ENCODE data around the gene CTR9. TPM values are rescaled to one million over a fixed set of nuclear protein-coding genes. Genes with fewer than 3 reads are reported as not detected.

Gene CTR9
- total and polyA plus RNA-seq, 9 of the 15 experiments (the other 6 are each of a cell fraction or from before 2014, with no cell fraction given), result 25.4 to 79.3 (median 47.3) TPM

DNA sequence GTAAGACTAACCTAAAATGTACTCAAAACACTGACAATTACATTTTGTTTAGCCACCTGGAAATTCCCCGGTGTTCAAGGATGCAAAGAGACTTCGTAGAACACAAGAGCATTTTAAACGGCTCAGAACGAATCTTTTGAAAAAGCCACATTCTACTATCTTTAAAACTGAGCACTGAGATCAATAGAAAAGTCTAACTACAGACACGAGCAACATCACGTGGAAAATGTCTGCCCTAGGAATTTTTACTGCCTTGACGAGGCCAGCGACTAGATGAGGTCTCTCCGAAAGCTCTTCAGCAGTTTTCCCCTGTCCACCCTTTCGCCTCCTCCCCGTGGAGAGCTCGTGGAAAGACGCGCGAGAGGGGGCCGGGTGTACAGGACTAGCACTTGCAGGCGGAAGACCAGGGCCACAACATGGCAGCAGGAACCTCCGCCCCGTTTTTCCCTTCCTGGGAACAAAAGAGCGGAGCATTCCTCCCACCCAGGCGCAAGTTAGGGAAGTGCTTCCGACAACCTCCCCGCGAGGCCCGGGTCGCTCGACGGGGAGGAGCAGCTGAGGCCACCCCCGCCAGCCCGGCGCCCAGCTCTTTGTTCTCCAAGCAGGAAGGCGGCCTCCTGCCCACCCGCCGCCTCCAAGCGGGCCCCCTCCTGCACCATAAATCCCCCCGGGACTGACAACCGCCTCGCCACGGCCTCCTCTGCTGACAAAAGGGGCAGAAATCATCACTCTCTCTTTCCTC lies 56.6 kb downstream of the CTR9 start (continued):
- no peak for TF ChIP-seq BCLAF1 (IDR thresholded peaks at IDR 0.05; ENCODE audit: borderline replicate concordance in 1 of 2, control insufficient read depth in 1 of 2, low read depth in 2 of 2, low read length in 1 of 2)
- peak; percentile 48; the same call in 1 of the 2 replicates for TF ChIP-seq ZBTB9 (CRISPR knock-in tag; IDR thresholded peaks at IDR 0.05)
- TF ChIP-seq EP300 (IDR thresholded peaks at IDR 0.05; ENCODE audit: low read length), result no peak
- no peak for TF ChIP-seq ZNF384 (IDR thresholded peaks at IDR 0.05; ENCODE audit: low read depth, low read length)
- peak; percentile 53 for TF ChIP-seq SAP30 (IDR thresholded peaks at IDR 0.05; ENCODE audit: borderline replicate concordance, insufficient read depth, low read depth, low read length, poor library complexity, severe bottlenecking)
- TF ChIP-seq ZFP1 (CRISPR knock-in tag; IDR thresholded peaks at IDR 0.05), result no peak
- no peak for TF ChIP-seq SMAD4 (CRISPR knock-in tag; conservative IDR thresholded peaks at IDR 0.05)
- TF ChIP-seq ZNF655 (CRISPR knock-in tag; IDR thresholded peaks at IDR 0.05), result no peak
- TF ChIP-seq XRCC5 (IDR thresholded peaks at IDR 0.05; ENCODE audit: low read depth, low read length), result no peak
- no peak for TF ChIP-seq ZFP91 (CRISPR knock-in tag; IDR thresholded peaks at IDR 0.05)
- TF ChIP-seq YY1 (IDR thresholded peaks at IDR 0.05; ENCODE audit: borderline replicate concordance in 1 of 3, control insufficient read depth in 1 of 3, extremely low read depth in 1 of 3, insufficient read depth in 3 of 3, insufficient read length in 1 of 3, insufficient replicate concordance in 2 of 3, low read depth in 1 of 3, low read length in 2 of 3), result peak in 1 of 3 experiments; percentile 60
- 0 out of 2 replicates have a peak, but pooled peaks have one; percentile 1 for TF ChIP-seq TFE3 (CRISPR knock-in tag; IDR thresholded peaks at IDR 0.05)
- TF ChIP-seq STAT5A (IDR thresholded peaks at IDR 0.05; ENCODE audit: borderline replicate concordance, low read length), result no peak
- no peak for TF ChIP-seq TCF7L2 (IDR thresholded peaks at IDR 0.05; ENCODE audit: low read depth, low read length)
- TF ChIP-seq, protein P1, sequence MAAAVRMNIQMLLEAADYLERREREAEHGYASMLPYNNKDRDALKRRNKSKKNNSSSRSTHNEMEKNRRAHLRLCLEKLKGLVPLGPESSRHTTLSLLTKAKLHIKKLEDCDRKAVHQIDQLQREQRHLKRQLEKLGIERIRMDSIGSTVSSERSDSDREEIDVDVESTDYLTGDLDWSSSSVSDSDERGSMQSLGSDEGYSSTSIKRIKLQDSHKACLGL (CRISPR knock-in tag; IDR thresholded peaks at IDR 0.05; ENCODE audit: borderline replicate concordance, poor library complexity, severe bottlenecking), result no peak
